NCI-H2227 (cell line): Measurements from ENCODE around the gene NUDT19.
"Not testable (repeated sequence)": the region's sequence is repeated elsewhere in the genome, so short reads cannot be mapped to it uniquely, and the experiment has no call there.

ENCODE experiments used
- DNase-seq: peaks from one replicate; lab custom pipeline; 2025; ENCODE audit not compliant: unreplicated experiment; lab: John Stamatoyannopoulos, UW

The NUDT19 gene

GRCh38 chr19:32674931-32675719, 16.5 kb upstream of the NUDT19 start, which contains the start of gene ANKRD27:
ANKRD27 (minus strand) TSS chr19:32675180; CDS start chr19:32659015, 16,165 bp downstream.
- DNase-seq: peak; percentile 100

- peak; percentile 99 for DNase-seq
Observed at GRCh38 chr19:32675720-32676185, 15.9 kb upstream of the NUDT19 start, which contains the start of gene RGS9BP. RGS9BP (plus strand) TSS chr19:32675848; CDS start chr19:32676264, 416 bp downstream.

- DNase-seq: peak; percentile 91
Observed at GRCh38 chr19:32676186-32676894, 15.3 kb upstream of the NUDT19 start.

GRCh38 chr19:32676895-32677359, 14.7 kb upstream of the NUDT19 start:
- no peak for DNase-seq

- no peak for DNase-seq
Observed at GRCh38 chr19:32677657-32678056, 14.0 kb upstream of the NUDT19 start.

DNA sequence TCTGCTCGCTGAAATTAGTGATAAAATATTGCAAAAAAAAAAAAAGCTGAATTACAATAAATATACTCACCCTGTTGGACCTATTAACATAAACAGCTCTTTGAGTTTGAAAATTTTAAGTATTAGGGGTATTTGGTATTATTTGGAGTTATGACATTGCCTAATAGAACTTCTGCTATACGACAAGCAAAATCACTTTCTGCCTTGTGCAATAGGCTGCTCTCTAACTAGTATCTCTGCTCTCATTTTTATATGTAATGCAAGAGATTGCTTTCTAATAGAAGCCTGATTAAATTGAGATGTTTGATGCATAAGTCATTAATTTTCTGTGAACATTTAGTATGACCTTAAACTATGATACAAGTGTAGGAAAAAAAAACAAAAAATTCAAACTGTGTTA, 10.6 kb upstream of the NUDT19 start:
- DNase-seq: no peak

DNA sequence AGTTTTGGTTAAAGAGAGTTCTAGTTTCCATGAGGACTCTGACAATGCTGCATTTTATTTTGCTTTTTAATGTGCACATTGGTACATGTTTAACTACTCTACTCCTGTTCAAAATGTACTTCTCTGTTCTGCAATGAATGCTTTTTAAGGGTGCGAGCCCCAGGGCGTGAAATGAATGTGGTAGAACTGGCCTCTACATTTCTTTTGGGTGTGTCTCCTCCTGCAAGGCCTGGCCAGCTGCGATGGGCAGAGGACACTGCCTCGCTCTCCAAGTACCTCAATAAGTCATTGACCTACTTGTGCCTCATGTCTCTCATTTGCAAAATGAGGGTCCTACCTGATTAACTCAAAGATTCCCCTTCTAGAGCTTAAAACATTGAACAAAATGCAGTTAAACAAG, 9.3 kb upstream of the NUDT19 start:
- DNase-seq: no peak

GRCh38 chr19:32686847-32687475, 4.7 kb upstream of the NUDT19 start:
- DNase-seq: no peak

GRCh38 chr19:32687681-32688080, 3.9 kb upstream of the NUDT19 start:
- DNase-seq: no peak

DNA sequence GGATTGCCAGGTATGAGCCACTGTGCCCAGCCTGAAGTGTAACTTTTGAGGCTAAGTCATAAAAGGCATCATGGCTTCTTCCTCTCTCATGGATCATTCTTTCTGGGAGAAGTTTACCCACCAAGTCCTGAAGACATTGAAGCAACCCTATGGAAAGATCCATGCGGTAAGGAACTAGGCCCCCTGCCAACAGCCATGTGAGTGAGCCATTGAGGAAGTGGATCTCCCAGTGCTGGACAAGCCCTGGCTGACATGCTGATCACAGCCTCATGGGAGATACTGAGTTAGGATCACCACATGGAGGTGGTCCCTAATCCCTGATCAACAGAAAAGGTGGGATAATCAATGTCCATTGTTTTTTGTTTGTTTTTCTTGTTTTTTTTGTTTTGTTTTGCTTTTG, 3.3 kb upstream of the NUDT19 start:
- DNase-seq: no peak

GRCh38 chr19:32691952-32692726, 518 bp downstream of the NUDT19 start:
- DNase-seq: peak; percentile 94

DNA sequence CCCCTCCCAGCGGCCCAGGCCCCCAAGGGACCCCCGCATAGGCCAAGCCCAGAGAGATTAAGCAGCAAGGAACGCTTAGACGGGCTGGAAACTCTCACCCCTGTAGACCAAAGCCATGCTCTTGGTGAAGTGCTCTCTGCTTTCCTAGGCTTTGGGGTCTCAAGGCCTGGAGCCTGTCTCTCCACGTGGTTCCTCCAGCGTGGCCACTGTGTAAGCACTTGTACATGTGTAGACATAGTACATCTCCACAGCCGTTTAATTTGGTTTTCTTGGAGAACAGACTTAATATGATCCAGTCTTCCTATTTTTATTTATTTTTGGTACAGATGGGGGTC, 1.1 kb downstream of the NUDT19 start:
- peak; percentile 80 for DNase-seq

GRCh38 chr19:32693151-32694108, 1.8 kb downstream of the NUDT19 start:
- peak; percentile 47 for DNase-seq

DNA sequence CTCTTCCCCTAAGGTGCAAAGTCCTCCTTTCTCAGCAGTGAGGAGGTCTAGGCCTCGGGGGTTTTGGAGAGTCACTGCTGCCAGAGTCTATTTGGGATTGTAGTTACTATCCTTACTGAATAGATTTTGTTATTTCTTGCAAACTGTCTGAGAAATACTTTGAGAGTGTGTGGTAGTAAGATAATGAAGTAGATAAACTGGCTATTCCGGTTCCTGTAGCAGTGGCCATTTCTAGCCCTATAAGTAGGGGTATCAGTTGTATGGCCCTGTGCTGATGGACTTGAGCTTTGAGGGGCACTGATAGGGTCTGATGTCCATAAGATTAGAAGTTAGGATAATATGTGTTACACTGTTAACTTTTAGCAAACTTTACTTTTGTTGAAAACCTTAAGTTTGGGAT, 2.7 kb downstream of the NUDT19 start:
- DNase-seq: not testable (repeated sequence)

DNA sequence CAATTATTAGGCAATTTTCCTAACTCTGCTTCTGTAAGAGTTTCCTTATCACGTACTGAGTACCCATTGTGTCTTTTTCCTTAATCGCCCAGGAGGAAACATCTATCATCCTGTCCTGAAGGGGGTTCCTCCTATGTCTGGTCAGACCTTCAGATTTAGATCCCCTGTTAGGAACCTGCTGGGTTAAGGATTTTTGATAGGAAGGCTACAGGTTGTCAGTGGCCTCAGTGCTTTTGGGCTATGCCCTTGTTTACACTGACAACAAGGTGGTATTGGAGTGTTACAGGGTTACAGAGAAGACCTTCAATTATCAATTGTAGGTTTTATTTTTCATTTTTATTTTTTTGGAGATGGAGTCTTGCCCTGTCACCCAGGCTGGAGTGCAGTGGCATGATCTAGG, 3.2 kb downstream of the NUDT19 start:
- DNase-seq: not testable (repeated sequence)

DNA sequence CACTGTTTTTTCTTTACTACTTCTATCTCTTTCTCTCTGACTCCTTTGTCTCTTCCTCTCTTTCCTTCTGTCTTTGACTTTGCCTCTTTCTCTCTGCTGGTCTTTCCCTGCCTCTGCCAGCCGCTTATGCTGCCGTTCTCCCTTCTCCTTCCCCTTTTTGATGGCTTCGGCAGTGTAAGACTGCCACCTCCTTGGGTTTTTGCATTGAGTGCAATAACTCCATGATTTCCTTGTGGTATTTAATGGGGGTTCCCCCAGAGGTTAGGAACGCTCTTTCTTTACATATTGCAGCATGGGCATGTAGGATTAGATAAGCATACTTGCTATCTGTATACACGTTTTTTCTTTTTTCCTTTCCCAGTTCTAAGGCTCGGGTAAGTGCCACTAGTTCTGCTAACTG, 3.9 kb downstream of the NUDT19 start:
- not testable (repeated sequence) for DNase-seq

- DNase-seq: not testable (repeated sequence)
Observed at GRCh38 chr19:32696771-32697170, 5.2 kb downstream of the NUDT19 start.

DNA sequence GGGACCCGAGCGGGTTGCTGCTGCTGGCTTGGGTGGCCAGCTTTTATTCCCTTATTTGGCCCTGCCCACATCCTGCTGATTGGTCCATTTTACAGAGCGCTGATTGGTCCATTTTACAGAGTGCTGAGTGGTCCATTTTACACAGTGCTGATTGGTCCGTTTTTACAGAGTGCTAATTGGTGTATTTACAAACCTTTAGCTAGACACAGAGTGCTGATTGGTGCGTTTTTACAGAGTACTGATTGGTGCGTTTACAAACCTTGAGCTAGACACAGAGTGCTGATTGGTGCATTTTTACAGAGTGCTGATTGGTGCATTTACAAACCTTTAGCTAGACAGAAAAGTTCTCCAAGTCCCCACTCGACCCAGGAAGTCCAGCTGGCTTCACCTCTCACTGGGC, 8.5 kb downstream of the NUDT19 start:
- DNase-seq: not testable (repeated sequence)

- no peak for DNase-seq
Observed at GRCh38 chr19:32702010-32702409, 10.4 kb downstream of the NUDT19 start.

DNA sequence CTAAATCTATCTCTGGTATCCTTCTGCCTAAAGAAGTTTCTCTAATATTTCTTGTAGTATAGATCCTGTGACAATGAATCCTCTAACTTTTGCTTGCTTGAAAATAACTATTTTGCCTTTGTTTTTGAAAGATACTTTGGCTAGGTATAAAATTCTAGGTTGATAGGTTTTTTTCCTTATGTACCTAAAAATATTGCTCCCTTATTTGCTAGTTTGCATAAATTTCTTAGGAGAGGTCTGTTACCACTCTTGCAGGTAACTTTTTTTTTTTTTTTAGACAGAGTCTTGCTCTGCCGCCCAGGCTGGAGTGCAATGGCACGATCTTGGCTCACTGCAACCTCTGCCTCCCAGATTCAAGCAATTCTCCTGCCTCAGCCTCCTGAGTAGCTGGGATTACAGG, 12.4 kb downstream of the NUDT19 start:
- not testable (repeated sequence) for DNase-seq
